ENCODE measurements around the gene UGT3A1.
A peak's percentile ranks its signal among the peaks of the same experiment; 100 is the strongest.
"Not testable (repeated sequence)": the region's sequence is repeated elsewhere in the genome, so short reads cannot be mapped to it uniquely, and the experiment has no call there.

UGT3A1 gene

DNA sequence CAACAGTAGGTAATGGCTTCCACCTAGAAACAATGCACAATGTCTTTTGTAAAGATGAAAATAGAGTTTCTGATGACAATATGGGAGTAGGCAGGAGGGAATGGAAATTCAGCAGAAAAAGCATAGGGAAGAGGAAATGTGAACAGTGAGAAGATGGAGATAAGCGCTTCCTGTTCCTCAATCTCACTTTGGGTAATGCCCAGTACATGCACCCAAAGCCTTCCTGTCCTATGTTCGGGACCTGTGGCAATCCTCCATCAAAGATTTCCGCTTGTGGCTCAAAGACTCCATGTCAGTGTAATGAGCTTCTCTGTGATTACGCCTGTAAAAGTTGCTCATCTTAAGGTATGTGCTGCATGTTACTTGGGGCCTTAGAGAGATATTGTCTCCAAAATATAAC is 2.7 kb downstream of the UGT3A1 start:
- DNase-seq (ENCODE audit: low read depth in 2 of 2): no peak

DNA sequence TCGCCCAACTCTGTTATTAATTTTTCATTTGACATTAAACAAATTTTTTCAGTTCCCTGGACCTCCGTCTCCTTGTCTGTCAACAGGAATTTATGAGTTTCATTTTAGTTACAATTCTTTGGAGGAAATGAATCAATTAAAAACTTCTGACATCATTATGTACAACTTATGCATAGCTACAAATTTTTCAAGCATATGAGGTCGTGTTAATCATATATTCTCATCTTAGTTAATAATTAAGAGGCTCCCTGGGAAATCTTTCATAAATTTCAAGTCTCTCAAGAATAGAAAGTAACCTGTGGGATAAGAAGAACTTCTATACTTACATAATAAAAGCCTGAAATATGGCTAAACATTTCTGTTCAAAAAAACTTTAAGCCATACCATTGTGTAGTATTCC is 3.4 kb downstream of the UGT3A1 start:
- DNase-seq (ENCODE audit: low read depth in 2 of 2): no peak

DNA sequence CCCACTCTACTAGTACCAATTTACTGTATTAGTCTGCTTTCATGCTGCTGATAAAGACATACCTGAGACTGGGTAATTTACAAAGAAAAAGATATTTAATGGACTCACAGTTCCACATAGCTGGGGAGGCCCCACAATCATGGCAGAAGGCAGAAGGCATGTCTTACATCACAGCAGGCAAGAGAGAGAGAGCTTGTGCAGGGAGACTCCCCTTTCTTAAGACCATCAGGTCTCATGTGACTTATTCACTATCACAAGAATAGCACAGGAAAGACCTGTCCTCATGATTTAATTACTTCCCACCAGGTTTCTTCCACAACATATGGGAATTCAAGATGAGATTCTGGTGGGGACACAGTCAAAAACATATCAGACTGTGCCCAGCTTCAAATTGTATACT is 11.5 kb downstream of the UGT3A1 start:
- DNase-seq (ENCODE audit: low read depth in 2 of 2): no peak

DNA sequence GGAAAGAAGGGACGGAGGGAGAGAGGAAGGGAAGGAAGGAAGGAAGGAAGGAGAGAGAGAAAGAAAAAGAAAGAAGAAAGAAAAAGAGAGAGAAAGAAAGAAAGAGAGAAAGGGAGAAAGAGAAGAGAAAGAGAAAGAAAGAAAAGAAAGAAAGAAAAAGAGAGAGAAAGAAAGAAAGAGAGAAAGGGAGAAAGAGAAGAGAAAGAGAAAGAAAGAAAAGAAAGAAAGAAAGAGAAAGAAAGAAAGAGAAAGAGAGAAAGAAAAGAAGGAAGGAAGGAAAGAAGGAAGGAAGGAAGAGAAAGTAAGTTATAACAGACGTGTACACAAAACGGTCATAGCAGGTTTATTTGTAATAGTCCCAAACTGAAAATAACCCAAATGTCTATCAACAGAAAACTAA is 14.3 kb downstream of the UGT3A1 start:
- not testable (repeated sequence) for DNase-seq (ENCODE audit: low read depth in 2 of 2)

GRCh38 chr5:35974570-35974969 is 16.6 kb downstream of the UGT3A1 start:
- no peak for DNase-seq (ENCODE audit: low read depth in 2 of 2)

GRCh38 chr5:35971878-35972210 is 19.3 kb downstream of the UGT3A1 start:
- DNase-seq (ENCODE audit: low read depth in 2 of 2): no peak

GRCh38 chr5:35971186-35971877 is 19.9 kb downstream of the UGT3A1 start:
- peak; percentile 2 to 3 for DNase-seq (ENCODE audit: low read depth in 2 of 2)

- DNase-seq (ENCODE audit: low read depth in 2 of 2): no peak
Measured at GRCh38 chr5:35963381-35963843, 27.8 kb downstream of the UGT3A1 start.

DNA sequence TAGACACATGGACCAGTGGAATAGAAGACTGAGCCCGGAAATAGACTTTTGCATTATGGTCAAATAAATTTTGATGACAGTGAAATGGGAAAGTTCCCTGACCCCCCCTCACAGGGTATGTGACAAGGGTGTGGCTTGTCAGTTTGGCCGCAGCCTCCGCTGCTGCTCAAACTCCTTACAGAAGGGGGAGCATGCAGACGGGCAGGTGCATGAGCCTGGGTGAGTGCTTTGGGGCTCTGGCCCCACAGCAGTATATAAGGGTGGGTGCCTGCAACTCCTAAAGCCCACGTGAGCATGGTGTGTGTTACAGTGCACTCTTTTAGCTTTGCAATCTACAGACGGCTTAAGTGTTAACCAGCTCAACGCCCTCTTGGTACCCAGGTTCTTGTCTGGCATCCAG is 30.9 kb downstream of the UGT3A1 start:
- DNase-seq (ENCODE audit: low read depth in 2 of 2): no peak

- DNase-seq (ENCODE audit: low read depth in 2 of 2): no peak
Measured at GRCh38 chr5:35956429-35956828, 34.8 kb downstream of the UGT3A1 start.

GRCh38 chr5:35954175-35954574 is 37.0 kb downstream of the UGT3A1 start:
- DNase-seq (ENCODE audit: low read depth in 2 of 2): no peak

DNA sequence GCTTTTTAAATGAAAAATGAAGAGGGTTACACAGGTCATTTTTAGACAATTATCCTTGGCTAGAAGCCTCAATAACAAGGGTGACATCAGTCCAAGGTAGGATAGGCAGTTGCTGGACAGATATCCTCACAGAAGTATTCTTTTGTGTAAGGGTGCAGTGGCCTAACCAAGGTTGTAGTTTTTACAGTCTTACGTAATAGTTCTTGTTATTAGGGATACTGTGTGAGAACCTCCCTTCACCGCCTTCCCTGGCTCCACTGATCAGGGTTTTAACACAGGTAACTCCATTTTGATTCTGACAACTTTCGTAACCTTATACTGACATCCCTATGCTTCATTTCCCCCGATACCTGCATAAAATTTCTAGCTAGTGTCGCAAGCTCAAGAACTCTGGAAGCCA is 44.1 kb downstream of the UGT3A1 start:
- DNase-seq (ENCODE audit: low read depth in 2 of 2): no peak

GRCh38 chr5:35939639-35940038 is 51.6 kb downstream of the UGT3A1 start:
- DNase-seq (ENCODE audit: low read depth in 2 of 2): no peak

GRCh38 chr5:35938568-35939227 is 52.5 kb downstream of the UGT3A1 start, which contains the start of gene CAPSL:
Gene CAPSL, minus strand, starts transcription at chr5:35938622. Its CDS starts 17,502 bp downstream, at chr5:35921120.
- peak in 1 of 2 experiments; percentile 30 for DNase-seq (ENCODE audit: low read depth in 2 of 2)

DNA sequence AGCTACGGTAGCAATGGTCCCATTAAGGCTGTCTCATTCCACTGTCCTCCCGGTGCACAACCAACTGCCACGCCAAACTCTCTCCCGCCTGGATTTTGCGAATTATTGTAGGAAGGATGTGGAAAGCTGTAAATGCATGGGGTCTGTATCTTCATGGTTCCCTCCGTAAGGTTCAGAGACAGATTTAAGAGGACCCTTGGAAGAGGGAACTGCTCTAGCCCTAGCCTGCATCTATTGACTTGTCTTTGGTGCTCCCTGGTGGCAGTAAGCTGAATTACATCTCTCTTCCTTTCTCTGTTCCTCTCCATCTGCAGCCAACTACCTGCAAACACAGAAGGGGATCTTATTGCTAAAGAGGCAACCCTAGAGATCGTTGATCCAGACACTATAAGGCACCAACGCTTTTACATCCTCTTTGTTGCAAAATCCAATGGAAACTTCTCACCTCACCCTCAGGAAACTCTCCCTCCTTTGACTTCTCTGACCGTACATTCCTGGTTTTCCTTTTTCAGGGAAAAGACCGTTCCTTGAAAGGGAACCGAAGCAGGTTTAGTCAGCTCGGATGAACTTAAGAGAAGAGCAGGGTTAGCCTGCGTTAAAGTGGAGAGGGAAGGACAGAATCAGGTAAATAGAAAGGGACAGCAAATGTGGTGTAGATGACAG is 64.7 kb downstream of the UGT3A1 start:
- DNase-seq (ENCODE audit: low read depth in 2 of 2): peak in 1 of 2 experiments; percentile 44

GRCh38 chr5:35924950-35925722 is 66.1 kb downstream of the UGT3A1 start:
- peak; percentile 36 to 51 for DNase-seq (ENCODE audit: low read depth in 2 of 2)

- peak; percentile 60 for DNase-seq (ENCODE audit: low read depth in 2 of 2)
Measured at GRCh38 chr5:35924122-35924949, 66.9 kb downstream of the UGT3A1 start.

- DNase-seq (ENCODE audit: low read depth in 2 of 2): no peak
Measured at GRCh38 chr5:35922468-35922867, 68.7 kb downstream of the UGT3A1 start.

- no peak for DNase-seq (ENCODE audit: low read depth in 2 of 2)
Measured at GRCh38 chr5:35921930-35922329, 69.3 kb downstream of the UGT3A1 start.

- DNase-seq (ENCODE audit: low read depth in 2 of 2): no peak
Measured at GRCh38 chr5:35920890-35921289, 70.3 kb downstream of the UGT3A1 start.

GRCh38 chr5:35919191-35919590 is 72.0 kb downstream of the UGT3A1 start:
- DNase-seq (ENCODE audit: low read depth in 2 of 2): peak; percentile 98
